ENCODE data around the gene LIMS1.
"Not testable (repeated sequence)": the region's sequence is repeated elsewhere in the genome, so short reads cannot be mapped to it uniquely, and the experiment has no call there.

The LIMS1 gene

DNA sequence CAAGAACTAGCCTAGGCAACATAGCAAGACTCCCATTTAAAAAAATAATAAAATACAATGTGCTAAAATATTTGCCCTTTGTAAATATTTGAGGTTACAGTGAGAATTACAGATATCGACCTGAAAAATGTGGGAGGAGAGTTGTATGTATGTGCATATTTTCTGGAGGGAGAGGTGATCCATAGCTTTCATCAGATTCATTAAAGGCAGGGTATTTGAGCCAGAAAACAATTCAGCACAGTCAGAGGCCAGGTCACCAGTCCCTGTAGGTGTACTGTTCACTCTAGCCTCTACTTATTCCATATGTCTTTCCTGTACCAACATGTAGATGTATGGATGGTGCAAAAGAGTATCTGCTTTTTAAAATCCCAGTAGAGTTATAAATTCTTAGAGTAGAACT, 136.0 kb downstream of the LIMS1 start:
- FAIRE-seq: not testable (repeated sequence)

- not testable (repeated sequence) for FAIRE-seq
These were observed 138.0 kb downstream of the LIMS1 start for GRCh38 chr2:108672200-108672805.

- not testable (repeated sequence) for FAIRE-seq
These were observed 142.3 kb downstream of the LIMS1 start for GRCh38 chr2:108676522-108676921.

- not testable (repeated sequence) for FAIRE-seq
These were observed 143.0 kb downstream of the LIMS1 start for GRCh38 chr2:108677239-108677744.

DNA sequence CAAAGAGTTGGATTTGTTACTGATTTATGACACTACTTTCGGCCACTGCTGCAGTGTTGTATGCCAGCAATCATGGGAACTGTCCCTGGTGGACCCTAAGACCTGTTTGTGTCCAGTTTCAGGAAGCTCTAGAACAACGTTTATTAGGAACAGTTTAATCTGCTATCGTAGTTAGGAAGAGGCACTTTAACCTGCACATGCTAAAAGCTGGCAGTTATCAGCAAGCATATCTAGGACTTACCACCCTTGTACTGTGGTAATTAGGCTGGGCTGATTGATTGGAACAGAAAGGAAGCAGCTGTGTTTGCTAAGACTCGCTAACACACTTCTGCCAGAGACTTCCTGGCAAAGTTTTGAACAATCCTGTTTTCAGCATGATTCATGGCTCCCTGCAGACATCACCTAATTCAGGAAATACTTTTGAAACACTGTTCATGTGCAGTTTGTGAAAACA, 144.0 kb downstream of the LIMS1 start:
- not testable (repeated sequence) for FAIRE-seq

GRCh38 chr2:108680805-108681204, 146.5 kb downstream of the LIMS1 start:
- not testable (repeated sequence) for FAIRE-seq

DNA sequence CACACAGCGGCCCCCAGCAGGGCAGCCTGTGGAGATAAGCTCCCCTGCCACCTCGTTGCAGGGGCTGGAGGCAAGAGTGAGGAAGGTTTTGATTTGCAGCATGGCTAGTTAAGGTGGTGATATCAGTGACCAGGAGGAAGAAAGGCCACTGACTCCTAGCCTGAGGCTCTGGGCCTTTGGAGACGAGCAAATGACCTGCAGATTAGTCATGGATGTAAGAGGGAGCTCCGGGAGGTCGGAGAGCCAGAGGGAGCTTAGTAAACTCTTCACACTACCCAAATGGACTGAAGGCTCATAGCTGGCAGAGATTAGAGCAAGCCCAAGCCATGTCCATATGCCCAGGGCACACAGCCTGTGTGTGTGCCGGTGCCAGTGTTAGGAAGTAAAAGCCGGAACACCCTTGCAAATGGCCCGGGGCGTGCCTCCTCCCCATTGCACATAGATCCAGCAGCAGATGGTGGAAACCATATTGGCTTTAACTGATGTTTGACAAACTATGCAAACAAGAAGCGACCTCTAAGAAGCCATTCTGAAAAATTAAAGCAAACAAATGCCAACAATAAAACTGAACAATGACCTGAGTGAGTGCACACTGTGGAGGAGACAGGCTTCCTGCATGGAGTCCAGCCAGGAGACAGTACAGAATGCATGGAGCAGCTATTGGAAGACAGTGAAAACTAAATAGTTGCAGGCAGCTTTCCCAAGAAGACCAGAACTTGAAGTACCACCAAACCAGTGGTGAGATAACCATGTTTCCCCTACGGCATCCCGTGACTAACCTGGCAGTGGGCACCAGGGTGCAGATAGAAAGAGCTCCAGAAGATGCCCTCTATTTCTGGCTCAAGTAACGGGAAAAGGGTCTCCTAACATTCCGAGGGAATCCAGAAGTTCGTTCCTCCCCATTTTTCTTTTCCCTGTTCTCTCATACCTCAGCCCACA, 154.8 kb downstream of the LIMS1 start:
- not testable (repeated sequence) for FAIRE-seq

GRCh38 chr2:108690001-108690400, 155.7 kb downstream of the LIMS1 start:
- FAIRE-seq: not testable (repeated sequence)

DNA sequence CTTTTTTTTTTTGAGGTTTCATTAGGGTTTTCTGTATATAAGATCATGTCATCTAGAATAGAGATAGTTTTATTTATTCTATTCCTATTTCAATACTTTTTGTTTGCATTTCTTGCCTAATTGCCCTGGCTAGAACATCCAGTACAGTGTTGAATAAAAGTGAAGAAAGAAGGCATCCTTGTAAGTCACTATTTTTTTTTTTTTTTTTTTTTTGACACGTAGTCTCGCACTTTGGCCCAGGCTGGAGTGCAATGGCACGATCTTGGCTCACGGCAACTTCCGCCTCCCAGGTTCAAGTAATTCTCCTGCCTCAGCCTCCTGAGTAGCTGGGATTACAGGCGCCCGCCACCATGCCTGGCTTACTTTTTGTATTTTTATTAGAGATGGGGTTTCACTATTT, 157.2 kb downstream of the LIMS1 start:
- no peak for FAIRE-seq

DNA sequence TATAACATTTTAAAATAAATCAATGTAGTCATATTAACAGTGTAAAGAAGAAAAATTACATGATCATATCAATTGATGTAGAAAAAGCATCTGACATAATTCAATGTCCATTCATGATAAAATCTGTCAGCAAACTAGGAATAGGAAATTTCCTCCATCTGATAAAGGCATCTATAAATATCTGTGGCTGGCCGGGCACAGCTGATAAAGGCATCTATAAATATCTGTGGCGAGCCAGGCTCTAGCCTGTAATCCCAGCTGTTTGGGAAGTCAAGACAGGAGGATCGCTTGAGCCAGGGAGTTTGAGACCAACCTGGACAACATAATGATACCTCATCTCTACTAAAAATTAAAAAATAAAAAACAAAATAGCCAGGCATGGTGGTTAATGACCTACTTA, 166.9 kb downstream of the LIMS1 start:
- no peak for FAIRE-seq

DNA sequence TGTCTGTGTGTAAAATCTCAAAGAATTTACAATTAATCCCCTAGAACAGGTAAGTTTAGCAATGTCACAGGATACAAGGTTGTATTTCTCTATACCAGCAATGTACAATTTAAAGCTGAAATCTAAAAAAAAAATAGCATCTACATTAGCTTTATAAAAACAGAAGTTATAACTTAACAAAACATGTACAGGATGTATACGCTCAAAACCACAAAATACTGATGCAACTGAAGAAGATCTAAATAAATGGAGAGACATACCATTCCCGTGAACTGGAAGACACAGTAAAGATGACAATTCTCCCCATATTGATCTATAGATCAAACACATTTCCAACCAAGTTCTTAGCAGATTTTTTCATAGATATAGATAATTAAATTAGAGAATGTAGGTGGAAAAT, 167.5 kb downstream of the LIMS1 start:
- no peak for FAIRE-seq

DNA sequence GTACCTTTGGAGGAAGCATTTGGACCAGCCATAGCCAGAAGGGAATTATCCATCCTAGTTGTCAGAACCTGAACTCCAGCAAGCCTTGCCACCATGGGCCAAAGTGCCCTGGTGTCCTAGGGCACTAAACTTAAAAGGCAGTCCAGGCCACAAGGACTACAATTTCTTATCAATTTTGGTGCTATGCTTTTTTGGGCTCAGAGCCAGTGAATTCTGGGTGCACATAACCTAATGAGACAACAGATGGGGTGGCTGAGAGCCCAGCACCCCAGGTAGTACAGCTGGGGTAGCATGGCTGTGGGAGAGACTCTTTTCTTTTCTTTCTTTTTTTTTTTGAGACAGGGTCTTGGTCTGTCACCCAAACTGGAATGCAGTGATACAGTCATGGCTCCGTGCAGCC, 170.6 kb downstream of the LIMS1 start:
- no peak for FAIRE-seq

GRCh38 chr2:108707300-108707699, 173.0 kb downstream of the LIMS1 start:
- FAIRE-seq: no peak

- not testable (repeated sequence) for FAIRE-seq
These were observed 182.7 kb downstream of the LIMS1 start for GRCh38 chr2:108716971-108717370.

DNA sequence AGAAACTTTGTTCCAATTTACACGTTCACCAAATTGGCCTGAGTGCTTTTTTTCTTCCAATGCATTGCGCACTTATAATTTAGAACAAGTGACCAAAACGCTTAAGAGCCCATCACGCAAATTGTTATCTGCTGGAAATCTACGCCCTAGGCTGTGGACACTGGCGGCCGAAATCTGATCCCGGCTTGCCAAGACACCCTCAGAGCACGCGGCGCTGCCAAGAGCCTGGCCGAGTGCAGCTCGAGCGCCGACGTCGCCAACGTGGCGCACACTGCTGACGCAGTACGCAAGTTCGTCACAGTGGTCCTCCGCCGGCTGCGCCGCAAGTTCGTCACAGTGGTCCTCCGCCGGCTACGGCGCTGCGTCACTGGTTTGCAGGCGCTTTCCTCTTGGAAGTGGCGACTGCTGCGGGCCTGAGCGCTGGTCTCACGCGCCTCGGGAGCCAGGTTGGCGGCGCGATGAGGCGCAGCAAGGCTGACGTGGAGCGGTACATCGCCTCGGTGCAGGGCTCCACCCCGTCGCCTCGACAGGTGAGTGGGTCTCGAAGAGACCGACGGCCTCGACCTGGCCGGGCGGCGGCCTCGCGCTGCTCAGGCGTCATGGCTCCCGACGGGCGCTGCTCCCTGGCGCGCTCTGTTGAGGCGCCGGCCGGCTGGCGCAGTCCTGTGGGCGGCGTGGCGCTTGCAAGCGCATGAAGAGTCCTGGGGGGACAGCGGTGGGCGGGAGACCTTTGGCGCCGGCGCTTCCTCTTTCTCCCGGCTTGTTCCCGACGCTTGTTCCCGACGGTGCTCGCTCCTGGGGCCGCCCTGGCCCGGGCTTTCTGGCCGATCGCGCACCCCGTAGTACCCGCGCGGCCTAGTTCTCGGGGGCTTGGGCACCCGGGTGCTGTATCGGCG, 185.1 kb downstream of the LIMS1 start, which contains the start of gene RANBP2:
Gene RANBP2, plus strand, starts transcription at position 334 of the 896 bp plus-strand sequence. Its CDS starts 125 bp downstream, at position 459.
- no peak for FAIRE-seq

GRCh38 chr2:108726048-108726447, 191.8 kb downstream of the LIMS1 start:
- not testable (repeated sequence) for FAIRE-seq

DNA sequence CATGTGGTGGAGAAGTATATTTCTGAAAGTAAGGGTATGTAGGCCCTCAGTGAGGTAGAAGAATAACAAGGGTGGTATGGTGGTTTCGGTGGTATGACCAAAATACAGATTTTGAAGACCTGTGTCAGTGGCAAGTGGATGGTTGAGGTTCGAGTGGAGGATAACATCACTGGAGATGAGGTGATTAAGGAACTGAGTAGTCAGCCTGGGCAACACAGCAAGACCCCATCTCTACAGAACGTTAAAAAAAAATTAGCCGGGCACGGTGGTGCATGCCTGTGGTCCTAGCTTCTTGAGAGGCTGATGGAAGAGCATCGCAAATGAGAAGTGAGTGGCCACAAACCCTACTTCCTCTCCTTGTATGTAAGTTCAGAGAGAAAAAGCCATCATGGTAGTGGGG, 200.4 kb downstream of the LIMS1 start:
- not testable (repeated sequence) for FAIRE-seq
